GM12873 (cell line): ENCODE data around the gene SPAG9.

ENCODE experiments used
- TF ChIP-seq, protein P1 (sequence below): IDR thresholded peaks from 2 replicates; pipeline ENCODE4 v1.5.1; 2012; ENCODE audit warnings: low read depth, mild to moderate bottlenecking, moderate library complexity, low read length, control low read depth; ENCODE audit not compliant: insufficient read depth; ENCODE audit errors: missing control alignments

Gene SPAG9

DNA sequence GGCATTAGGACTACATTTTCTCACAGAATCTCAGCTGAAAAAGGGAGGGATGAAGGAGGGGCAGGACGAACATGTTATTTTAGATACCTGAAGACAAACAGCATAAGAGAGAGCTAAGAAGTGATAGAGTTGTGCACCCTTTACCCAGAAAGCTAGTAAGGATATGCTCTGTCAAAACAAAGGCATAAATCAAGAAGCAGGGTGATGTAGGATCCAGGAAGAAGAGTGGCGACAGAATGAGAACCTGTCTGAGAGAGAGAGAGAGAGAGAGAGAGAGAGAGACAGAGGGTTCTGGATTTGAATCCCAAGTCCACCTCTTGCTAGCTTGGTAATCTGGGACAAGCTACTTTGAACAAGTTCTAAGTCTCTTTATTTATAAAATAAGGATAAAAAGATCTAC, 103.4 kb downstream of the SPAG9 start:
- TF ChIP-seq, protein P1, sequence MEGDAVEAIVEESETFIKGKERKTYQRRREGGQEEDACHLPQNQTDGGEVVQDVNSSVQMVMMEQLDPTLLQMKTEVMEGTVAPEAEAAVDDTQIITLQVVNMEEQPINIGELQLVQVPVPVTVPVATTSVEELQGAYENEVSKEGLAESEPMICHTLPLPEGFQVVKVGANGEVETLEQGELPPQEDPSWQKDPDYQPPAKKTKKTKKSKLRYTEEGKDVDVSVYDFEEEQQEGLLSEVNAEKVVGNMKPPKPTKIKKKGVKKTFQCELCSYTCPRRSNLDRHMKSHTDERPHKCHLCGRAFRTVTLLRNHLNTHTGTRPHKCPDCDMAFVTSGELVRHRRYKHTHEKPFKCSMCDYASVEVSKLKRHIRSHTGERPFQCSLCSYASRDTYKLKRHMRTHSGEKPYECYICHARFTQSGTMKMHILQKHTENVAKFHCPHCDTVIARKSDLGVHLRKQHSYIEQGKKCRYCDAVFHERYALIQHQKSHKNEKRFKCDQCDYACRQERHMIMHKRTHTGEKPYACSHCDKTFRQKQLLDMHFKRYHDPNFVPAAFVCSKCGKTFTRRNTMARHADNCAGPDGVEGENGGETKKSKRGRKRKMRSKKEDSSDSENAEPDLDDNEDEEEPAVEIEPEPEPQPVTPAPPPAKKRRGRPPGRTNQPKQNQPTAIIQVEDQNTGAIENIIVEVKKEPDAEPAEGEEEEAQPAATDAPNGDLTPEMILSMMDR: no peak

DNA sequence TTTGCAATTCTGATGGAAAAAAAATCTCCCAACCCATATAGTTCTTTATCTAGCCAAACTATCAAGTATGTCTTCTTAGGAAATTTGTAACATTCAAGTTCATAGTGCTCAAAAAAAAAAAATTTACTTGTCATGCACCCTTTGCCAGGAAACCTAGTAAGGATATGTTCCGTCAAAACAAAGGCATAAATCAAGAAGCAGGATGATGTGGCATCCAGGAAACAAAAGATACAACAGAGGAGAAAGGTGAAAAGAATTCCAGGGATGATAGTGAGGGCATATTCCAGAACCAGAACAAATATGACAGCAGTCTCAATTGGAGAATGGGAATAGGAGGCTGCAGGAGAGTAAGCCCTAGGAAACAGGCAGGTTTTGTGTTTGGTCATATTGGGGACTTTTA, 104.6 kb downstream of the SPAG9 start:
- TF ChIP-seq, protein P1: no peak

DNA sequence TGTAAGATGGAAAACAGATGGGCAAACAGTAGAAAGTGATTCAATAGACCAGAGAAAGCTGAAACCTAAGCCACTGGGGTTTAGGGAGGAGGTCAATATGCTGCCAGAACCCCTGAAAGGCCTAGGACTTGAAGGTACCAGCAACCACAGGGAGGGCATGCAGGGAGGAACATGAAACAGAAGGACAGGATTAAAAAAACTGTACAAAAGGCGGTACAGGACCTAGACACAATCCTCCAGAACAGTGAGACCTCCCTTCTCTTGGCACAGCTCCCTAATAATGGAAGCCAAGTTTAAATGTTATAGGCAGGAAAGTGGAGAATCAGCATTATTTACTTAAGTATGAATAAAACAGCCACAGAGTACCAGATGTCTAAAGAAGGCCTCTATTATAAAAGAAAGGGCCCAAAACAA, 105.5 kb downstream of the SPAG9 start:
- TF ChIP-seq, protein P1: no peak

DNA sequence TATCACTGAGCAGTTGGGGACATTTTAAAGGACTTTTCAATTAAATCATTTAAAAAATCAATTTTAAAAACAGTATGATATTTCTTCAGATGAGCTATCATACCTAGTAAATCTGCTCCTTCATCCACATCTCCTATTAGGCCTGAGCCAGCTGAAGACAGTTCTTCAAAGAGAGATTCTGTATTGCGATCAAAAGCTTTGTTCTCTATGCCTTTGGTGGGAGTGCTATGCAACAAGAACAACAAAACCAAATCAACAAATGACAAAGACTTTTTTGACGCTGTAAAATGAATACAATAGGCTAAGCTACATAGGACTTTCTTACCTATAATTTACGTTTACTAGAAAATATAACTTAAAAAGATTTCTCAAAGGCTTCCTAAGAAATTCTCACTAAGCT, 106.5 kb downstream of the SPAG9 start:
- TF ChIP-seq, protein P1: no peak

DNA sequence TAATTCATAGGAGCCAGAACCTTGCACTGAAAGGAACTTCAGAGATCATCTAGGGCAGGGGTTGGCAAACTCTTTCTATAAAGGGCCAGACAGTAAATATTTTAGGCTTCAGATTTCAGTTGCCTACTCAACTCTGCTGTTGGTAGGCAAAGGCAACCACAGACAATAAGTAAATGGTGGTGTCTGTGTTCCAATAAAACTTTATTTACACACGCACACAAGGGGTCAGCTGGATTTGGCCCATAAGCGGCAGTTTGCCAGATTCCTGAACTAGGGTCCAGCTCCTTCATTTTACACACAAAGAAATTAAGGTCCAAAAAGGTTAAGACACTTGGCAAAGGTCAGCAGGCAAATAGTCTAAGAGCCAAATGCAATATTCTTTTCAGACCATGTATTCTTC, 107.3 kb downstream of the SPAG9 start:
- TF ChIP-seq, protein P1: no peak

DNA sequence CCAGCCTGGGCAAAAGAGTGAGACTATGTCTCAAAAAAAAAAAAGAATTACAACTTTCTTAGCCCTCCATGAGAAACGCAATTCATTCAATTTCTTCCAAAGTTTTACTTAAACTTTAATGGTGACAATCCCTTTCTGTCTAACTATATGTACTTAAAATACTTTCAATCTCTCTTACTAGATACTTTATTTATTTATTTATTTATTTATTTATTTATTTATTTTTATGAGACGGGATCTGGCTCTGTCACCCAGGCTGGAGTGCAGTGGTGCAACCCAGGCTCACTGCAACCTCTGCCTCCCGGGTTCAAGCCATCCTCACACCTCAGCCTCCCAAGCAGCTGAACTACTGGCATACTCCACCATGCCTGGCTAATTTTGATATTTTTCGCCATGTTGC, 108.1 kb downstream of the SPAG9 start:
- TF ChIP-seq, protein P1: no peak

DNA sequence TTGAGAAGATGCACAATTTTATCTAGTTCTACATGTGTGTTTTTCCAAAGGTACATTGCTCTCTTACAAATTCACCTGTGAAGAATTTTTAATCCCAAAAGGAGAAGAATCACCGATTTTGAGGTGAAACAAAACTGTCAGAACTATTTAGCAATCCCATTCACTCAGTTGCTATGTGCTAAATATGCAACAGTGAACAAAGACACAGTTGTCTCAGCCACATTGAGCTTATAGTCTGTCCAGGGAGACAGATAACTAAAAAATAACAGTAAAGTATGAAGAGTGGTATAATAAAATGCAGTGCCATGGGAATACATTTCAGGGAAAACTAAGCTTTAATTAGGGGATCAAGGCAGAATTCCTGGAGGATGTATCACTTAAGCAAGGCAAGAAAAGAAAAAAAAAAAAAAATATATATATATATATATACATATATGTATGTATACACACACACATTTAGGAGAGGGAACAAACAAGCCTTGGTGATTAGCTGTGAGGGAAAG, 110.4 kb downstream of the SPAG9 start:
- TF ChIP-seq, protein P1: no peak
